Activated CD4-positive, alpha-beta T cell treated with anti-CD3 and anti-CD28 coated beads, Interleukin-10, Interleukin-2, amounts not matched to agents 100 ng/mL and 50 ng/mL, durations not matched to agents 16 hours and 8 hours (primary cell): ENCODE measurements around the gene GAS6.
"Not testable (repeated sequence)": the region's sequence is repeated elsewhere in the genome, so short reads cannot be mapped to it uniquely, and the experiment has no call there.

Experiments used
- DNase-seq: peaks from one replicate; pipeline ENCODE4 v3.0.0-alpha.2; 2020

Gene GAS6

DNA sequence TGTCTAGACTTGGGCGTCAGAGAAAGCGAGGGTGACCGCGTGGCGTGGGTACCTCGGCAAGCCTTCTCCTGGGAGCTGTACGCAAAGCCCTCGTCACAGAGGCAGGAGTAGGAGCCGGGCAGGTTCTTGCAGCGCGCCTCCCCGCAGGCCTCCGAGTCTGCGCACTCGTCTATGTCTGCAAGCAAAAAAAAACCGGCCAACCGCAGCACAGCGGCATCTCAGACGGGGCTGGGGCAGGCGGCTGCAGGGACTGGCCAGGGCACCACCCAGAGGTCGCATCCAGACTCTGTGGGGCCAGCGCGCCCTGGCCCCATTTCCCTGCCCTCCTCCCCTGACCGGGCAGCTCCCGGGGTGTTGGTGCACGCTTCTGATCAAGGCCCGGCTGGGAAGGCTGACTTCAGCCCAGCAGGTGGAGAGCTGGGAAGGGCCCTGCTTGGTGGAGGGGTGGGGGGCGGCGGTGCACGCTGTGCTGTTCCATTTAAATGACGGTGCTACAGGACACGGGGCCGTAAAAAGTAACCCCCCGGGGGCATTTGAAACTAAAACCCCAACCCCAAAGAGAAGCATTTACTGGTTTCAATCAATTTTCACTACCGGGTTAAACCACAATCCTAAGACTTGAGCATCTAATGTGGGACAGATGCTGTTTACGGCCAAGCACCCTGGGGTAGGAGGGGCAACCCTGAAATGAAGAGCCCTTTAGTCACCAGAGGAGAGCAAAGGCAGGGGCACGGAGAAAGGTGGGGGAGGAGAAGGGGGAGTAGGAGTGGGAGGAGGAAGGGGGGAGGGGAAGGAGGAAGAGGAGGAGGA is 28.2 kb downstream of the GAS6 start:
- DNase-seq: no peak

DNA sequence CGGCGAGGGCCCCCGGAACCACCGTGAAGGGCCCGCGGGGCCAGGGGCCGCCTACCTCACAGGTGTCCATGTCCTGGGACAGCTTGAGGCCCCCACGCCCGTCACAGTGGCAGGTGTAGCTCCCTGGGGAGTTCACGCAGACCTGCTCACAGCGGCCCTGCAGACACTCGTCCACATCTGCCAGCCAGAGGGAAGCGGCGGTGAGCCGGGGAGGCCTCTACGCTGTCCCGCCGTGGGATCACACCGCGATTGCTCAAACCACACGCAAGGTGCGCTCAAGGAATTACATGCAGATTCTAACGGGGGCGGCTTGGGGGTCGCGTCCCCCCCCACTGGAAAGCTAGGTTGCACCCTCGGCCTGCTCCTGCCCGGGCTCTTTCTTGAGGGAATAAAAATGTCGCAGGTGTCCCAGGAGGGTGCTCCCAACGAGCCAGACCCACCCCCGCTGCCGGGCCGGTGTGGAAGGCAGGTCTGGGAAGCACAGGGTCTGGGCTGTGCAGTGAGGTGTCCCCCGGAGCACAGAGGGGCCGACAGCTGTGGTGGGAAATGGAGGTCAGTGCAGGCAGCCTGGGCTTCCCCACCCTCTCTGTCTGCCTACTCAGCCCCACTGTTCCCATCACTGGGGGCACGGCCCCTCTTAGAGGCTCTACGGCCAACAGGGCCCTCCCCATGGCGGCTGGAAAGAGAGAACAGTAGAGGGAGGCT is 29.2 kb downstream of the GAS6 start:
- DNase-seq: no peak

DNA sequence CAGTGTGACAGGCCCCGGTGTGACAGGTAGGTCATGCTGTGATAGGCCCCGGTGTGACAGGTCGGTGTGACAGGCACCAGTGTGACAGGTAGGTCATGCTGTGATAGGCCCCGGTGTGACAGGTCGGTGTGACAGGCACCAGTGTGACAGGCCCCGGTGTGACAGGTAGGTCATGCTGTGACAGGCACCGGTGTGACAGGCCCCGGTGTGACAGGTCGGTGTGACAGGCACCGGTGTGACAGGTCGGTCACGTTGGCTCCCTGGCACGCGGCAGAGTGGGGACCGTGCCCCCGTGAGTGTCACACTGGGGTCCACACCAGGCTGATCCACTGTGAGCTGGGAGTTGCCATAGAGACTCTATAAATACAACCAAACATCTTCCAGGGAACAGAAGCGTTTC is 29.9 kb downstream of the GAS6 start:
- not testable (repeated sequence) for DNase-seq

DNA sequence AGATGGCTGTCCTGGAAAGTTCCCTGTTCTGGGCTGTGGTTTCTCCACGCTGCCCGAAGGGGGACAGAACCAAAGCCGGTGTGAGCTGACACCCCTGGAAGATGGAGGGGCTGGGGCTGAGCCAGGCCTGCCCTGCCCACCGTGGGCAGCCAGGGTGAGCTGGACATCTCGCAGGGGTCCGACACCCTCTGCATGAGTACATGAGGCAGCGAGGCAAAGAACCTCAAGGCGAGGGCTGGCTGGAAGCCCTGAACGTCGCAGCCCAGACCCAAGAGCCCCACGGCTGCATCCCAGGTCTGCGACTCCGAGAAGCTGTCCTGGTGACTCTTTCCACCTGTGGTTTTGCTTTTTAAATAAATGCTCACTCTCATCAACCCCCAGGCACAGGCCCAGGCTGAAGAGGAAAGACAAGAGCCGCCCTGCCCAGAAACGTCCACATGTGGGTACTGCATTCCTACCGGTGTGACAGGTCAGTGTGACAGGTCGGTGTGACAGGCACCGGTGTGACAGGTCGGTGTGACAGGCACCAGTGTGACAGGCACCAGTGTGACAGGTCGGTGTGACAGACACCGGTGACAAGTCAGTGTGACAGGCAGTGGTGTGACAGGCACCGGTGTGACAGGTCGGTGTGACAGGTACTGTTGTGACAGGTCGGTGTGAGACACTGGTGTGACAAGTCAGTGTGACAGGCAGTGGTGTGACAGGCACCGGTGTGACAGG is 30.6 kb downstream of the GAS6 start:
- DNase-seq: no peak

DNA sequence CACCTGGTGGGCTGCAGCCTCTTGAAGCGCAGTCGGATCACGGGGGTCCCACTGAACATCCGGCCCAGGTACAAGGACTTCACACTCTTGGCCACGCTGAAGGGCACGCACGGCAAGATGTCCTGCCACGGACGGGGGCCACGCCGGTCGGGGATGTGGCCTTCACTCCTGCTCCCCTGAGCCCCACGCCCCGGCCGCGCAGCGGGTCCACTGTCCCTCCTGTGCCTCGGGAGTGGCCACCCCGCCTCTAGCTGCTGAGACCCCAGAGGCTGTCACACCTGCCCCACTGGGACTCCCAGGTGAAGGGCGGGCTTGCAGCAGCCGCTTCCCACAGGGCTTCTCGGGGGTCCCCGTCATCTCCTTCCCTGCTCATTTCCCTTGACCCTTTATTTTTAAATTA is 31.2 kb downstream of the GAS6 start:
- DNase-seq: no peak

DNA sequence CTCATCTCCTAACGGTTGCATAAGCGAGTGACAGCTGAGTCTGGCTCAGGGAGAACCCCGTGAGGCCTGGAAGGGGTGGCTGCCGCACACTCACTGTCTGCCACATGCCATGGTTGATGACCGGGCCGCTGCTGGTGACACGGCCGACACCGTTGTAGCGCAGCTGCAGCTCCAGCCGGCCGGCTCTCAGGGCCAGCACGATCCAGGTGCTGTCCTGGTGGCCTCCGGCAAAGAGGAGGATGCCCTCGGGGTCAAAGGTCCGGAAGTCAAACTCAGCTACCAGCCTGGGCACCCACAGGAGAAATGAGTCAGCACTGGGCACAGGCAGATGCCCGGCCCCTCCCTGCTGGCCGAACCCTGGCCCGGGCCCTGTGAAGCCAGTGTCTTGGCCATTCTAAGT is 31.7 kb downstream of the GAS6 start:
- no peak for DNase-seq

DNA sequence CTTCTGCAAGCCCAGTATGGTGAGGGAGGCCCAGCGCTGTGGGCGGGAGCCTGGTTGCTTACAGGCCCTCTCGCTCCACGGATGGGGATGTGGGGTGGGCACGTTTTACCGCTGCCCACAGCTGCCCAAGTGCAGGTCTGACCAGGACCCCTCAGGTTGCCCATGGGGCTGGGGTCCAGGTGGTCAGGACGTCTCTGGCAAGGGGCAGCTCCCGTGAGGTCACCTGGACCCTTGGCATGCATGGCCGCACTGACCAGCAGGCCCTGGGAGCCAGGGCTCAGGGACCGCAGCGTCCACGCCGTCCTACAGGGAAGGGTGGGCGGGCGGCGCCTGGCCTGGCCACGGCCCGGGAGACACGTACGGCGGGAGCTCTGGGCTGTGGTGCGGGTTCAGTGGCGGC is 32.8 kb downstream of the GAS6 start:
- DNase-seq: no peak

DNA sequence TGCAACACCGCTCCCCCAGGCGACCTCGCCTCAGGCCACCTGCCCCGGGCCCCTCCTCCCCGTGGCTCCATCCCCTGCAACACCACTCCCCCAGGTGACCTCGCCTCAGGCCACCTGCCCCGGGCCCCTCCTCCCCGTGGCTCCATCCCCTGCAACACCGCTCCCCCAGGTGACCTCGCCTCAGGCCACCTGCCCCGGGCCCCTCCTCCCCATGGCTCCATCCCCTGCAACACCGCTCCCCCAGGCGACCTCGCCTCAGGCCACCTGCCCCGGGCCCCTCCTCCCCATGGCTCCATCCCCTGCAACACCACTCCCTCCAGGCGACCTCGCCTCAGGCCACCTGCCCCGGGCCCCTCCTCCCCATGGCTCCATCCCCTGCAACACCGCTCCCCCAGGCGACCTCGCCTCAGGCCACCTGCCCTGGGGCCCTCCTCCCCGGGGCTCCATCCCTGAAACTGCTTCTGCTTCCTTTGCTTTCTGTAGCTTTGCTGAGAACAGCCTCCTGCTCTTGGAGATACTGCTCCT is 33.4 kb downstream of the GAS6 start:
- DNase-seq: not testable (repeated sequence)

DNA sequence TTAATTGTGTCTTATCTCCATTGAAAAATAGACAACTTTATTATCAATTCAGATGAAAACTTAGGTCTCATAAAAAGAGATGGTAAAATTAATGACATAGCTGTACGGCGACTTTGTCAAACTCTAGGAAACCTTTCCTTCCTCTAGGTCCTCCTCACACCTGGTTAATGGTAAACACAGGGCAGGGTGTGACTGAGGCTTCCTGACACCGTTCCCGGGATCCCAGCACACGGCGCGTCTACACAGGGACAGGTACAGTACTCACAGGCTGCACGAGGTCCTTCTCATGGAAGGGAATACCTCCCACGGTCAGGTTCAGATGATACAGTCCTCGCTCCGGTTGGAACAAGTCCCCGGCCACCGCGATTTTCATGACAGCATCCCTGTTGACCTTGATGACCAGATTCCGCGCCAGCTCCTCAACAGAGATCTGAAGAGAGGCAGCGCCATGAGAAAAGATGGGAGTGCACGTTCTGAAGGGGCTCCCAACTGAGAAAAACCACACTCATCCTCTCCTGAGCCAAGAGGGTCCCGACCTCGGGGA is 35.5 kb downstream of the GAS6 start:
- DNase-seq: no peak

DNA sequence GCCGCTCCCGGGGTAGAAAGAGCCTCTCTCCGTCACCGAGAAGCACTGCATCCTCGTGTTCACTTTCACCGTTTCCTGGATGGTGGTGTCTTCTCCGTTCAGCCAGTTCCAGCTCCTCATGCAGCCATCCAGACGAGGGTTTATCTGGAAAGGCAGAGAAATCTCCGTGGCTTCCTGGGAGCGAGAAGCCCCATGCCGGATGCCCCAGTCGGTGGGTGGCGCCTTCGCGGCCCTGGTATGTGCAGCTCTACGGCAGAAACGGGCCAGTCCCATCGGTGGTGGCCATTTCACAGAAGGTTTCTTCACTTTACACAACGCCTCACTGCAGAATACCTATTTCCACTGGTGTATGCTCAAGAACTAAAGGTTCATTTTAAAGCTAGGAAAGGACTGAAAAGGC is 36.9 kb downstream of the GAS6 start:
- no peak for DNase-seq

DNA sequence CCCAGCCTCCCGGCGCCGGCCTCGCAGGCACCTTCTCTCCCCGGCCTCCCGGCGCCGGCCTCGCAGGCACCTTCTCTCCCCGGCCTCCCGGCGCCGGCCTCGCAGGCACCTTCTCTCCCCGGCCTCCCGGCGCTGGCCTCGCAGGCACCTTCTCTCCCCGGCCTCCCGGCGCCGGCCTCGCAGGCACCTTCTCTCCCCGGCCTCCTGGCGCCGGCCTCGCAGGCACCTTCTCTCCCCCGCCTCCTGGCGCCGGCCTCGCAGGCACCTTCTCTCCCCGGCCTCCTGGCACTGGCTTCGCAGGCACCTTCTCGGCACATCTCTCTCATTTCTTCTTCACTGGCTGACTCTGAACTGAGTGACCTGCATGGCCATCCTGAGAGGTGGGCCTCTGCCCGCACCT is 37.4 kb downstream of the GAS6 start:
- DNase-seq: not testable (repeated sequence)

DNA sequence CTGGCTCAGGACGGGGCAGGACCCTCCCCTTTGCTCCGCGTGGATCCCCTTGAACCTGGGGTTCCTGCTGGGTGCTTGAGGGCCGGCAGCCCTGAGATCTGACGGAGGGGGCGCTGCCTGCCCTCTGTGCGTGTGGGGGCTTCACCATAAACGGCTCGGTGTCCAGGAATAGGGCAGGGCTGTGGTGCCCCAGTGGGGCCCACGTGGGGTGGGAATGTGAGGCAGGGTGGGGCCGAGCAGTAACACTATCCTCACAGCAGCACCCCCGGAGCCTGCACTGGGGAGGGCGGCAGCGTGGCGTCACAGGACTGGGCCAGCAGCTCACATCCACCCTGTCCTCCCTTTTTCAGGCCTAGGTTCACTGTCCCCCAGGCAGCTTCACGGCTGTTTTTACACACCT is 38.0 kb downstream of the GAS6 start:
- no peak for DNase-seq

DNA sequence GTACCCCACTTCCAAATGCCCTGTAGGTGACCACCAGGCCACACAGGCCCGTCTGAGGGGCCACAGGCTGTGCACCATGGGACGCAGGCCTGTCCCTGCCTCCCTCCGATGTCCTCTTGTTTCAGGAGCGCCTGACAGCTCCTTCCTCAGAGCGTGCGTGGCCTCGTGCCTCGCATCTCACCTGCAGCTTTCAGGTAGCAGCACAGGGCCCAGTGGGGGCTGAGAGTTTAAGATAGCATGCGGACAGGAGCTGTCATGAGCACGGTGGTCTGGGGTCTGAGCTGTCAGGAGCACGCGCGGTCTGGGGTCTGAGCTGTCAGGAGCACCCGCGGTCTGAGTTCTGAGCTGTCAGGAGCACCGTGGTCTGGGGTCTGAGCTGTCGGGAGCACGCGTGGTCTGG is 40.1 kb downstream of the GAS6 start:
- no peak for DNase-seq

DNA sequence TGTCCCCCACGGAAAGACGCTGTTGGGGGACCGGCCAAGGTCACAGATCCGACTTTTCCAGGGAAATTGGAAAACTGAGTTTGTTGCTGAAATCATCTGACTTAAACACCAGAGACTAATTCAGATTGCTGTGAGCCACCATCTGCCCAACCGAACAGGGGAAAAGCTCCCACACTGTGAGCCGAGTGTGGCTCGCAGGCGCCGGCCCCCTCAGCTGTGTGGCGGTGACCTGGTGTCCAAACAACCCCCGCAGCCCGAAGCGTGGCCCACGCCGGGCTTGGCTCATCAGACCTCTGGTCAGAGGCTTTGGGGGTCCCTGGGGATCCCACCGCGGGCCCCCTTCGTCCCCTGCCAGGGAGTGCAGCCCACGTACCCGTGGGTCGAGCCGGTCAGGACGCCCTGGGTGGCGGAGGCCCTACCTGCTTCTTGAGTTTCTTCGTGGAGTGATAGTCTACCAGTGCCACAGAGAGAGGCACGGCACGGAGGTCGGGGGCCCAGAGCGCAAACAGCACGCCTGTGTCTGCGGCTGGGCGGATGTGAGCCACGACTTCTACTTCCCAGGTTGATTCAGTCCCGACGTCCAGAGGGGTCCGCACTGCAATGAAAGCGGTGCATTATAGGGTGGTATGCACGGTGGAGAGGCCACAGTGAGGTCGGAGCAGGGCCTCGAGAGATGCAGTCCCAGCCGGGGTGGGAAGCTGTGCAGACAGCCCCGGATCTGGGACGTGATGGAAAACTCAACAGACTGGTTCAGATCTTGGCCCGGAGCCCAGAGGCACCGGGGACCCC is 40.7 kb downstream of the GAS6 start:
- no peak for DNase-seq

DNA sequence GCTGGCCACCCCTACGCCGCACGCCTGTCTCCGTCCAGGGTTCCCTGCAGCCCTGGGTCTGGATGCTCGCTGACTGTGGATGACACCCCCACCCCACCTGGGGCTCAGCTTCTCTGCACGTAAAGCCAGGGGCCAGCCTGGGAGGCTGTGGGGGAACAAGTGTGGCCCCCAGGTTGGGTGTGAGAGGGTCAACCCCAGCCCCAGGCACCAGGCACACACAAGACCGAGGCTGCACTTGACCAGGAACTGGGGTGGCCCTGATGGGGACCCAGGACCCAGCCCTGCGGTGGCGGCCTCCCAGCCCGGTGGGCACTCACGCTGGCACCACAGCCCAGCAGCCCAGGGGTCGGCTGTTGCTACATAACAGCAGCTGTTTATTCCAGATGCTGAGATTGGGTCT is 41.6 kb downstream of the GAS6 start:
- no peak for DNase-seq

DNA sequence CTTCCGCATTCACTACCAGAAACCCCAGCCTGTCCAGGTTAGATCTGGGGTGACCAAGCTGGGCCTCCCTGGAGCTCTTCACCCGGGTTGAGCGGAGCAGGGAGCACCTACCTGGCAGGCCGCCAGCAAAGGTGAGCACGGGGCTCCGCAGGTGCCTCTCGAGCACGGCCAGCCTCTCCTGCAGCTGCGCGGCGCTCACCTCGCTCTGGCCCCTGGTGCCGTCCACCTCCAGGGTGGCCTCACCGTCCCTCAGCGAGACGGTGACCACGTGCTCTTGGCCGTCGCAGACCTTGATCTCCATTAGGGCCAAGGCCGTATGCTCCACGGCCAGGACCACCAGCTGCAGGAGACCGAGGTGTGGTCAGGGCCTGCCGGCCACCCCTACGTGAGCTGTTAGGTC is 42.0 kb downstream of the GAS6 start:
- no peak for DNase-seq

DNA sequence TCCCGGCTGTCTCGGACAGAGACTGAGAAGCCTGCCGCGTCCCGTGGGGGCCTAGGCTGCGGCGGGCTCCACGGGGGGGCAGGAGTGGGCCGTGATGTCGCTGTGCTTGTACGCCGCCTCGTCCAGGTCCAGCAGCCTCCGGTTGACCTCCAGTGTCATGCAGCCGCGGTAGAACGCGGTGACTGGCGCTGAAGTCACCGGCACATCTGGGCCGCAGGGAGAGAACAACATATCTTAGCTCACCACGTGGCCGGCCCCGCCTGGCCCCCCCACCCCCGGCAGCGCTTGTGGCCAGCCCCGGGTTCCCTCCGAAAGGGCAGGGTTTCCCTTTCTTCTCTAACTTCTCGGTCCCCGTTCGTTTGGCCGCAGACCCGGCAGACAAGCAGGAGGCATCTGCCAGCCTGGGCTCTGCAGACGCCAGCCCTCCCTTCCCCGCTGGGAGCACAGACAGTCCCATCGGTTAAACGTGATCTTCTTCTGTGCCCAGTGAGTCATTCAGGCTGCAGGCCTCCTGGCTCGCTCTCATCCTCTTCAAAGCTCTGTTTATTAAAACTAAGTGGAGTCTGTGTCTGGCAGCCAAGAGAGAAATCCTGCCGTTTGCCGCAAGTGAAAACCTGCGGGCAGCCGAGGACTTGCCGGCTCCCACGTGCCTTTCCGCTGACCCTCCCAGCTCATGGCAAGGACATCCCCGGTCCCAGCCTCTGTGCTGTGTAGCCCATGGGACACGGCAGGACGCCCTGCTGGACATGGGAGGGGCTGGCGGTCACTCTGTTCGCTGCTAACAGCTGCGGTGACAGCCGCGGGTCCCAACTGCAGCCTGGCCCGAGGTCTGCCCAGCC is 42.8 kb downstream of the GAS6 start:
- DNase-seq: no peak

DNA sequence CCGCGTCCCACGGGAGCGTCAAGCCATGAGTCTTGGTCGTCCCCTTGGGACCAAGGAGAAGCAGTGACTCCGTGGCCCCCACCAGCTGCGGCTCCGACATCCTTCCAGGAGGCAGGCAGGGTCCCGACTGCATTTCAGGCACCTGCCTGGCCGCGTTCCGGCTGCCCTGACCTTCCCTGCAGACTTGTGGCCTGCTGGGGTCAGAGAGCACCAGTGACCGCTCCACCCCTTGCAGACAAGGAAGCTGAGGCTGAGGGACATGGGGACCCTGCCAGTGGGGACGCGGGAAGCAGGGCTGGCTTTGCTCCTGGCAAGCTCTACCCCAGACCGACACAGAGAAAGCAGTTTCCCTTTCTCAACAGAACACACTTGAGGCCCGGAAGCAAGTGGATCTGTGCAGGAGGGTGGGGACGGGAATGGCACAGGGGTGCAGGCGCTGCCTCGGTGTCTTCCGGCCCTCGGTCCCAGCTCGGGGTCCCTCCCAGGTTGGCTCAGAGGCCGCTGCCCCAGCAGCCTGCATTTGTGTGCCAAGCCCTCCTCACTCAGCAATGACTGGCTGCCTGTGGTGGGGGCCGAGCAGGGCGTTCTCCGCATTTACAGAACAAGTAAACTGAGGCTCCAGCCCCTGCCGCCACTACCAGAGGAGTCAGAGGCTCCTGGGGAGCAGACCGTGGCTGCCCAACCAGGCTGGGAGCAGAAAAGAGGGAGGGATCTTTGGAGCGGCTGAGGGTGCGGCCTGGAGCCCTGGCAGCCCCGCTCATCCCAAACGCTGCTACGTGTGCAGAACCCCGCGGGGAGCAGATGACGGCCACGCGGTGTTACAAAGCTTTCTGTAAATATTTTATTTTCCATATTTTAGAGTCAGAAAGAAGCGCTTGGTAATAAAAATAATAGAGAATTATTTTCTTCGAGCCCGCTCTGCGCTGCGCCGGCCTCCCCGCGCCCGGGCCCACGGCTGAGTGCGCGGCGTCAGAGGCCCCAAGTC is 43.9 kb downstream of the GAS6 start:
- no peak for DNase-seq

DNA sequence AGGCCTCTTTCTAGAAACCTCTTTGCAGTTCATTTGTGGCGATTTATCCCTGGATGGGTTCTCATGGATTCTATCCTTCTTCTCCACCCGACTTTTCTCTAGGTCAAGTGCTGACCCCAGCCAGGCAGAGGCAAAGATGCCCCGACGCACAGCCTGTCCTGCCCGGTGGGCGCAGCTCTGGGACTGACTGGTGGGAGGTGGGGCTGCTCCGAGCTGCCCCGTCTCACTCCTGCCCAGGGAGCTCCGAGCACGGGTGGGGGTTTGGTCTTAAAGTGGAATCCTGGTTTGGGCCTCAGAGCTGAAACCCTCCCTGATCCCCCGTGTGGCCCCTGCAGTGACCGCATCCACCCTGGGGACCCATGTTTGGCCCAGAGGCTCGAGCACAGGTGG is 44.5 kb downstream of the GAS6 start:
- no peak for DNase-seq

DNA sequence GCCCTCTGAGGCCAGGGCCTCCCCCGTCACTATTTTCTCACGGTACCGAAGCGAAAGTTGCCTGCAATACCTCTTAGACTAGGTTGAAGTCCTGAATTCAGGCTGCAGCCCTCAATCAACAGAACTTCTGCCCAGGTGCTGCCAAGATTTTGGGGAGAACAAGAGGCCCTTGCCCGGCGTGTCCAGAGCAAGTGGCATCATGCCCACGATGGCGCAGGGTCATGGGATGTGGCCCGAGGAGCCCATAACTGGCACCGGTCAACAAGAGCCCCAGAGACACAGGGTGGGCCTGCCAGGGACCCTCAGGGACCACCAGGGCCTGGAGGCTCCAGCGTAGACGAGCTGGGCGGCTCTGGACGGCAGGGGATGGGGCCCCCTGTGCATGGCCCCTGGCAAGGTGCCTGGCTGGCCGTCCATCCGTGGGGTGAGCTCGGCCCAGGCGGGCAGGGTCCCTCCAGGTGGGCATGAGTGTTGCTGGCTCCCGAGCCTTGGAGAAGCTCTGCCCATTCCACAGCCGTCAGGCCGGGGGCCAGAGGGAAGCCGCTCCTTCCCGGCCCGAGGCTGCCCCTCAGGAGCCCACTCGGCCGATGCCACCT is 45.1 kb downstream of the GAS6 start:
- no peak for DNase-seq
